OCI-LY3 (cell line): ENCODE measurements around the gene BABAM2.

Source experiments
- CTCF ChIP-seq: fragments of 200-600, 300-600 bp; sonication (generic); IDR thresholded peaks from 2 replicates; pipeline ENCODE4 v1.5.1; 2014; ENCODE audit warnings: antibody characterized with exemption, low read length, low read depth
- EZH2phosphoT487 ChIP-seq: fragments of 200-600 bp; shearing (Covaris generic); IDR thresholded peaks from 2 replicates; pipeline ENCODE4 v1.6.1; 2018; ENCODE audit warnings: antibody characterized with exemption, mixed run types, low read depth

DNA sequence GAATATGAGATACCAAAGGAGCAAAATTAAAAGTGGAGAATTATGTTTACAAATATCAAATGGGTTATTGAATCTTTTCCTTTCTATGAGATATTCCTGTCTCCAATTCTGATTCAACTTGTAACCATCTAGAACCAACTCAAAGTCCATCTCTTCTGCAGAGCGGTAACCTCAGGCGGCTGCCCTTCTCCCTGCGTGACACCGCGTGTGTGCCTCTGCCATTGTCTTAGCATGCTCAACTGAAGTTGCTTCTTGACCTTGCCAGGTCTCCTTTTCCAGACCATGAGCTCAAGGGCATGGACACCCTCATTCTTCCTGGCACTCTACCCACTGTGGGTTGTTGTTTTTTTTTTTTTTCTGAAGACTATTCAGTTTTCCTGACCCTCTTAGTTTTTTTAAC, 398.1 kb downstream of the BABAM2 start:
- no peak for TF ChIP-seq CTCF
- no peak for TF ChIP-seq EZH2phosphoT487
